ENCODE results near the gene ALS2. TPM values are rescaled to one million over a fixed set of nuclear protein-coding genes. Genes with fewer than 3 reads are reported as not detected.

ALS2 gene
- total RNA-seq, 1 donor from 2014 or later: 37.0 TPM

DNA sequence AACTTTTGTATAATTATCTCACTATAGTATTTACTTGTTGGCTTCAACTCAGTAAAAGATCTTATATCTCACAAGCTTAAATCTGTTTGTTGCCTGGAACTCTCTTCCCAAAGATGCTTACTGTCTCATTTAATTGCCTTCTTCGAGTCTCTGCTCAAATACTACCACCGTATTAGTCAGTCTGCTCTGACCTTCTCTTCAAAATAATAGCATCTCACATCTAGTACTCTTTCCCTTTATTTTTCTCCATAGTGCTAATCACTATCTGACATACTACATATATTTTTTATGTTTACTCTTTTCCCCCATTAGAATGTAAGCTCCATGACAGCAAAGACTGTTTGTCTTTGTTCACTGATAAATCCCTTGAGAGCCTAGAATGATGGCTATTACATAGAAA is 71.7 kb downstream of the ALS2 start:
- H3K4me1 Mint-ChIP-seq: no peaks in the 10 kb centered on the region
- no peak overlapping the region for H3K4me3 Mint-ChIP-seq
- H3K27me3 Mint-ChIP-seq (ENCODE audit: low read depth): no peaks in the 10 kb centered on the region
- peaks cover 9% of the 10 kb centered on the region for H3K36me3 Mint-ChIP-seq (ENCODE audit: low read depth)
- no peaks in the 10 kb centered on the region for H3K9me3 Mint-ChIP-seq
- no peak overlapping the region for H3K27ac Mint-ChIP-seq (ENCODE audit: unreplicated experiment)
- DNase-seq (ENCODE audit: low read depth, low spot score): no peak
- TF ChIP-seq, protein P1, sequence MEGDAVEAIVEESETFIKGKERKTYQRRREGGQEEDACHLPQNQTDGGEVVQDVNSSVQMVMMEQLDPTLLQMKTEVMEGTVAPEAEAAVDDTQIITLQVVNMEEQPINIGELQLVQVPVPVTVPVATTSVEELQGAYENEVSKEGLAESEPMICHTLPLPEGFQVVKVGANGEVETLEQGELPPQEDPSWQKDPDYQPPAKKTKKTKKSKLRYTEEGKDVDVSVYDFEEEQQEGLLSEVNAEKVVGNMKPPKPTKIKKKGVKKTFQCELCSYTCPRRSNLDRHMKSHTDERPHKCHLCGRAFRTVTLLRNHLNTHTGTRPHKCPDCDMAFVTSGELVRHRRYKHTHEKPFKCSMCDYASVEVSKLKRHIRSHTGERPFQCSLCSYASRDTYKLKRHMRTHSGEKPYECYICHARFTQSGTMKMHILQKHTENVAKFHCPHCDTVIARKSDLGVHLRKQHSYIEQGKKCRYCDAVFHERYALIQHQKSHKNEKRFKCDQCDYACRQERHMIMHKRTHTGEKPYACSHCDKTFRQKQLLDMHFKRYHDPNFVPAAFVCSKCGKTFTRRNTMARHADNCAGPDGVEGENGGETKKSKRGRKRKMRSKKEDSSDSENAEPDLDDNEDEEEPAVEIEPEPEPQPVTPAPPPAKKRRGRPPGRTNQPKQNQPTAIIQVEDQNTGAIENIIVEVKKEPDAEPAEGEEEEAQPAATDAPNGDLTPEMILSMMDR (conservative IDR thresholded peaks at IDR 0.05): no peak

DNA sequence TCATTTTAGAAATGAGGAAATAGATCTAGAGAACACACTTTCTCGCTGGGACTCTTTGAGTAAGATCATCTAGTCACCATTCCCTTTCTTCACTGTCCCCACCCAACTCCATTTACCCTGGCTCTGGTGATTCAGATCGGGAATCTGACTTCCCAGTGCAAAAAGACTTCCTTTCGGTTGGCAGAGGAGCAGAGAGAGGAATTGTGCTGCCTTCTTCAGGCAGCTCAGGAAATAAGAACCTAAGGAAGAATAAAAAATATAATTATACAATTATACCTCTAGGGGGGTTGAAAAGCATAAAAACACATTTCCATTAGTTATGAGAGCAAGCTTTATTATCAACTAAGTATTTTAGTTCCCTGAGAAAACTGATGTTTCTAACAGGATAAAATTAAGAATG is 73.0 kb downstream of the ALS2 start:
- TF ChIP-seq, protein P1 (conservative IDR thresholded peaks at IDR 0.05): no peak
- H3K4me1 Mint-ChIP-seq: no peaks in the 10 kb centered on the region
- no peaks in the 10 kb centered on the region for H3K27me3 Mint-ChIP-seq (ENCODE audit: low read depth)
- H3K36me3 Mint-ChIP-seq (ENCODE audit: low read depth): peaks cover 8% of the 10 kb centered on the region
- no peak overlapping the region for H3K27ac Mint-ChIP-seq (ENCODE audit: unreplicated experiment)
- DNase-seq (ENCODE audit: low read depth, low spot score): no peak
- no peaks in the 10 kb centered on the region for H3K9me3 Mint-ChIP-seq
- no peak overlapping the region for H3K4me3 Mint-ChIP-seq

DNA sequence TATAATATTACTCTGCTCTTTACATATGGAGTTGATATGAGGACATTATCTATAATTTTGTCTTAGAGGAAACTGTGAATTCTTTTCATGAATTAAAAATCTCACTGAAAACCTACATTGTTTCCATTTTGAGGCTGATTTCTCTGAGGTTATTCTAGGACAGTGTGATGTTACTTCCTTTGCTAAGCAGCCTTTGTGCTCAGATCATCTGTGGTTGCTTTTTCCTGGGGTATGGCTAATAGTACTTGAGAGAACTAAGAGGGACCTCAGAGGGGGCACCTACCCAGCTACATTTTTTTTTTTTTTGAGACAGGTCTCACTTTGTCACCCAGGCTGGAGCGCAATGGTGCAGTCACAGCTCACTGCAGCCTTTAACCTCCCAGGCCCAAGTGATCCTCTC is 73.6 kb downstream of the ALS2 start:
- Mint-ChIP-seq H3K9me3 (no peaks in the 10 kb centered on the region), H3K36me3 (ENCODE audit: low read depth) (peaks cover 8% of the 10 kb centered on the region), H3K27ac (ENCODE audit: unreplicated experiment) (no peak overlapping the region), H3K4me1 (no peaks in the 10 kb centered on the region), H3K27me3 (ENCODE audit: low read depth) (no peaks in the 10 kb centered on the region), H3K4me3 (no peak overlapping the region)
- DNase-seq (ENCODE audit: low read depth, low spot score): no peak
- TF ChIP-seq, protein P1 (conservative IDR thresholded peaks at IDR 0.05): no peak

DNA sequence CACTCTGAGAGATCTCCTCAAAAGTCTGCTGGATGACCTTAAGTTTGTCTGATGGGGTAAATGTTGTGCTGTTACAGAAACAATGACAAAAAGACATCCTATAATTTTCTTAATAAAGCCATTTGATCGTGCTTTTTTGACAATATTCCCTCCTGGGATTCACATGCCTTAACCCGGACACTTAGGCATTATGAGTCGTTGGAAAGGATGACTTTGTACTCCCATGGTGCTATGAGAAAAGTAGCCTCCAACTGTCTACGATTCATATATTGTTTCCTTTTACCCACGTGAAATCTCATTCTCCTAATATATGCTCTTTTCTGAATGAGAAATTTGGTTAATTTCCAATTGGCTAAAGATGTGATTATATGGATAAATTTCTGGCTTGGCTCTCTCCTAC is 76.2 kb downstream of the ALS2 start:
- TF ChIP-seq, protein P1 (conservative IDR thresholded peaks at IDR 0.05): no peak
- H3K27ac Mint-ChIP-seq (ENCODE audit: unreplicated experiment): no peak overlapping the region
- no peak for DNase-seq (ENCODE audit: low read depth, low spot score)
- no peaks in the 10 kb centered on the region for H3K9me3 Mint-ChIP-seq
- H3K4me1 Mint-ChIP-seq: no peaks in the 10 kb centered on the region
- no peak overlapping the region for H3K4me3 Mint-ChIP-seq
- H3K36me3 Mint-ChIP-seq (ENCODE audit: low read depth): peaks cover 5% of the 10 kb centered on the region
- no peaks in the 10 kb centered on the region for H3K27me3 Mint-ChIP-seq (ENCODE audit: low read depth)

DNA sequence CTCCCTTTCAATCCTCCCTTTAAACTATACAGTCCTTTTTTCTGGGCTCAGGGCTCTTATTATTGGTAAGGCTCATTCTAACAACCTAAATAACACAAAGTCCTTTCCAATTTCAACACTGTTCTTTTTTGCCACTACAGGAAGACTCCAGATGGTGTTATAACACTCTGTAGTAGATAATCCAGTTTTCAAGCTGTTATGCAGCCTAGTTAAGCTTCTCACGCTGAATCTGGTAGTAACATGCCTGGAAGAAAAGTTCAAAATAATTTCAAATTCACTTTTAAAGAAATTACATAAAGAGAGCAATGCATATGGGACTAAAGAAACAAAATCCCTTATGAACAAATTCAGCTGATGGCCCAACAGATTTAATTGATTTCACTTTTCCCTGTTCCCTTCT is 79.1 kb downstream of the ALS2 start:
- Mint-ChIP-seq H3K4me1 (no peaks in the 10 kb centered on the region), H3K27ac (ENCODE audit: unreplicated experiment) (no peak overlapping the region), H3K4me3 (no peak overlapping the region), H3K27me3 (ENCODE audit: low read depth) (no peaks in the 10 kb centered on the region), H3K36me3 (ENCODE audit: low read depth) (peaks cover 5% of the 10 kb centered on the region), H3K9me3 (no peaks in the 10 kb centered on the region)
- TF ChIP-seq, protein P1 (conservative IDR thresholded peaks at IDR 0.05): no peak
- DNase-seq (ENCODE audit: low read depth, low spot score): no peak

DNA sequence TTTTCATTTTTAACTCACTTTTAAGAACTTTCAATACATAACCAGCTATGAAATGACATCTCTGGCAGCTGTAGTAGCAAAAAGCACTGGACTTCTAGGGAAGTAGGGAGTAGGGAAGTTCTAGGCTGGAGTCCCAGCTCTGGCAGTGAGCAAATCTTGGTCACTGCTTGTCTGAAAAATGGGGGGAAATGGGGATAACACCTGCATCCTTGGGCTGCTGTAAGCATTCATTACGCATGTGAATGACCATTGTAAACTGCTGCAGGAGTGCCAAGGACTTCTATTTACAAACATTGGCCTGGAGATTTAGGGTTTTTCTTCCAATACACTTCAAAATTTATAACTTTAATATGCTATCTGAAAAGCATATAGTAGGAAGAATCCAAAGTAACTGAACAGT is 81.3 kb downstream of the ALS2 start:
- Mint-ChIP-seq H3K9me3 (no peaks in the 10 kb centered on the region), H3K4me3 (no peak overlapping the region), H3K27ac (ENCODE audit: unreplicated experiment) (no peak overlapping the region), H3K36me3 (ENCODE audit: low read depth) (peaks cover 5% of the 10 kb centered on the region), H3K27me3 (ENCODE audit: low read depth) (no peaks in the 10 kb centered on the region), H3K4me1 (no peaks in the 10 kb centered on the region)
- no peak for DNase-seq (ENCODE audit: low read depth, low spot score)
- TF ChIP-seq, protein P1 (conservative IDR thresholded peaks at IDR 0.05): no peak

Data from neural crest cell (in vitro differentiated cells).